Caco-2 (cell line): ENCODE results near the gene STX8. TPM values are rescaled to one million over a fixed set of nuclear protein-coding genes. Genes with fewer than 3 reads are reported as not detected.
A peak's percentile ranks its signal among the peaks of the same experiment; 100 is the strongest.
"Not testable (repeated sequence)": the region's sequence is repeated elsewhere in the genome, so short reads cannot be mapped to it uniquely, and the experiment has no call there.

ENCODE experiments used
- BruUV-seq: library from RNA; stranded (reverse); fragments of 400-500 nt; replicated peaks from 2 replicates; lab custom pipeline; 2021; lab: Mats Ljungman, UMichigan
- CTCF ChIA-PET: fragments of 300-600 bp; sonication (Branson Sonifier 250); formaldehyde crosslinking; loops from one replicate; lab custom pipeline; 2022; ENCODE audit warnings: antibody characterized with exemption; lab: Charles Lee
- POLR2A ChIA-PET: fragments of 300-600 bp; sonication (Branson Sonifier 250); formaldehyde crosslinking; loops from one replicate; lab custom pipeline; 2022; ENCODE audit warnings: antibody characterized with exemption; lab: Charles Lee
- DNase-seq, 2 experiments: peaks; one replicate each; pipeline versions ENCODE4 v3.0.0 to v3.0.0-alpha.2; 2020 to 2022
- H3K27me3 ChIP-seq: replicated peaks from 2 replicates; pipeline ENCODE4 v1.6.0; 2011; ENCODE audit warnings: low read length; ENCODE audit not compliant: control insufficient read depth, insufficient read depth
- H3K36me3 ChIP-seq: 2 replicates; pipeline ENCODE4 v1.5.1; 2011; ENCODE audit warnings: low read length; ENCODE audit not compliant: control insufficient read depth, insufficient read depth
- H3K4me1 ChIP-seq: fragments of 250-450 bp; sonication (Bioruptor Pico); 2 replicates; pipeline ENCODE4 v1.5.1; 2020; ENCODE audit warnings: mild to moderate bottlenecking
- H3K4me3 ChIP-seq: 2 replicates; pipeline ENCODE4 v1.5.1; 2011; ENCODE audit warnings: low read depth, mild to moderate bottlenecking, control low read depth, low read length
- H3K9me3 ChIP-seq: fragments of 250-450 bp; sonication (Bioruptor Pico); 2 replicates; pipeline ENCODE4 v1.5.1; 2020; ENCODE audit warnings: mild to moderate bottlenecking, moderate library complexity
- H3K27ac Mint-ChIP-seq: one replicate; pipeline ENCODE4 v1.8.0; 2022; ENCODE audit warnings: mixed read lengths; ENCODE audit not compliant: unreplicated experiment
- H3K27me3 Mint-ChIP-seq: one replicate; pipeline ENCODE4 v1.8.0; 2022; ENCODE audit warnings: mixed read lengths; ENCODE audit not compliant: insufficient read depth, unreplicated experiment
- H3K36me3 Mint-ChIP-seq: one replicate; pipeline ENCODE4 v1.8.0; 2022; ENCODE audit warnings: mild to moderate bottlenecking, mixed read lengths; ENCODE audit not compliant: insufficient read depth, unreplicated experiment
- H3K4me1 Mint-ChIP-seq: one replicate; pipeline ENCODE4 v1.8.0; 2022; ENCODE audit warnings: low read depth, mixed read lengths; ENCODE audit not compliant: unreplicated experiment
- H3K4me3 Mint-ChIP-seq: one replicate; pipeline ENCODE4 v1.8.0; 2022; ENCODE audit warnings: mild to moderate bottlenecking, moderate library complexity, mixed read lengths; ENCODE audit not compliant: unreplicated experiment
- H3K9me3 Mint-ChIP-seq: one replicate; pipeline ENCODE4 v1.8.0; 2022; ENCODE audit warnings: mixed read lengths; ENCODE audit not compliant: unreplicated experiment
- CTCF ChIP-seq, 2 experiments: fragments of 200-600 bp in 1 of 2; IDR thresholded peaks; 1 replicate in 1 of 2; 2 replicates in 1 of 2; pipeline versions ENCODE4 v1.5.1 to v1.8.0; 2011 to 2022; ENCODE audit warnings: antibody characterized with exemption in 1 of 2, control low read depth in 1 of 2, inconsistent platforms in 1 of 2, low read depth in 1 of 2, low read length in 1 of 2, mild to moderate bottlenecking in 1 of 2, moderate library complexity in 1 of 2; ENCODE audit not compliant: insufficient read depth in 1 of 2, severe bottlenecking in 1 of 2, unreplicated experiment in 1 of 2
- intact Hi-C: fragments of 100-400 bp; cut with micrococcal nuclease; formaldehyde crosslinking; loops from one replicate; pipeline ENCODE4 v1.10.0; 2022; ENCODE audit not compliant: unreplicated experiment
- total RNA-seq: library from RNA; stranded (reverse); gene quantifications from 2 replicates; pipeline ENCODE4 v1.2.3, GENCODE V29; 2022

The STX8 gene
- total RNA-seq, 1 experiment from 2014 or later = 22.6 TPM

GRCh38 chr17:9557161-9557755, 18.4 kb downstream of the STX8 start:
- H3K4me3 ChIP-seq = no peak overlapping the region
- intact Hi-C loops = no loop called here
- Mint-ChIP-seq H3K27me3 (no peaks in the 10 kb centered on the region), H3K36me3 (no peaks in the 10 kb centered on the region), H3K4me1 (no peaks in the 10 kb centered on the region), H3K4me3 (no peak overlapping the region), H3K9me3 (no peaks in the 10 kb centered on the region), H3K27ac (no peak overlapping the region)
- POLR2A ChIA-PET = no interaction called here
- no peak for TF ChIP-seq CTCF (IDR thresholded peaks at IDR 0.05; ENCODE audit: insufficient read depth in 1 of 2, low read depth in 1 of 2, low read length in 1 of 2, severe bottlenecking in 1 of 2, unreplicated experiment in 1 of 2)
- CTCF ChIA-PET = no interaction called here
- peak in 1 of 2 experiments; percentile 4 for DNase-seq
- H3K9me3 ChIP-seq = no peaks in the 10 kb centered on the region
- no peaks in the 10 kb centered on the region for H3K27me3 ChIP-seq
- no peaks in the 10 kb centered on the region for H3K4me1 ChIP-seq
- BruUV-seq = no TSS peak
- H3K36me3 ChIP-seq = no peaks in the 10 kb centered on the region

- H3K36me3 Mint-ChIP-seq, H3K4me1 ChIP-seq, BruUV-seq, H3K9me3 Mint-ChIP-seq, H3K36me3 ChIP-seq, H3K9me3 ChIP-seq, H3K27ac Mint-ChIP-seq, H3K4me3 Mint-ChIP-seq, H3K27me3 Mint-ChIP-seq, H3K4me3 ChIP-seq, POLR2A ChIA-PET, intact Hi-C loops, H3K27me3 ChIP-seq, H3K4me1 Mint-ChIP-seq, CTCF ChIA-PET: not testable (repeated sequence)
- peak; percentile 47 to 50 for DNase-seq
- peak in 1 of 2 experiments; percentile 35 for TF ChIP-seq CTCF (IDR thresholded peaks at IDR 0.05; ENCODE audit: insufficient read depth in 1 of 2, low read depth in 1 of 2, low read length in 1 of 2, severe bottlenecking in 1 of 2, unreplicated experiment in 1 of 2)
These were observed 20.9 kb downstream of the STX8 start for GRCh38 chr17:9554715-9555114.

GRCh38 chr17:9553596-9553995, 22.0 kb downstream of the STX8 start:
- no peak for DNase-seq
- no peak for TF ChIP-seq CTCF (IDR thresholded peaks at IDR 0.05; ENCODE audit: insufficient read depth in 1 of 2, low read depth in 1 of 2, low read length in 1 of 2, severe bottlenecking in 1 of 2, unreplicated experiment in 1 of 2)
- H3K36me3 ChIP-seq = no peaks in the 10 kb centered on the region
- no peaks in the 10 kb centered on the region for H3K4me1 ChIP-seq
- ChIA-PET POLR2A (no interaction called here), CTCF (no interaction called here)
- H3K27me3 Mint-ChIP-seq = no peaks in the 10 kb centered on the region
- intact Hi-C loops = no loop called here
- no peaks in the 10 kb centered on the region for H3K27me3 ChIP-seq
- no peak overlapping the region for H3K4me3 Mint-ChIP-seq
- no peak overlapping the region for H3K4me3 ChIP-seq
- no TSS peak for BruUV-seq
- H3K36me3 Mint-ChIP-seq = no peaks in the 10 kb centered on the region
- no peak overlapping the region for H3K27ac Mint-ChIP-seq
- no peaks in the 10 kb centered on the region for H3K9me3 ChIP-seq
- H3K4me1 Mint-ChIP-seq = no peaks in the 10 kb centered on the region
- H3K9me3 Mint-ChIP-seq = no peaks in the 10 kb centered on the region
